SH-SY5Y (cell line): ENCODE measurements around the gene NUP214.

ENCODE experiments used
- GATA2 ChIP-seq: IDR thresholded peaks from 2 replicates; pipeline ENCODE4 v1.6.1; 2011; ENCODE audit warnings: mild to moderate bottlenecking, low read depth, low read length
- GATA3 ChIP-seq: IDR thresholded peaks from 2 replicates; pipeline ENCODE4 v1.6.1; 2011; ENCODE audit warnings: low read depth, mild to moderate bottlenecking, low read length, moderate library complexity

DNA sequence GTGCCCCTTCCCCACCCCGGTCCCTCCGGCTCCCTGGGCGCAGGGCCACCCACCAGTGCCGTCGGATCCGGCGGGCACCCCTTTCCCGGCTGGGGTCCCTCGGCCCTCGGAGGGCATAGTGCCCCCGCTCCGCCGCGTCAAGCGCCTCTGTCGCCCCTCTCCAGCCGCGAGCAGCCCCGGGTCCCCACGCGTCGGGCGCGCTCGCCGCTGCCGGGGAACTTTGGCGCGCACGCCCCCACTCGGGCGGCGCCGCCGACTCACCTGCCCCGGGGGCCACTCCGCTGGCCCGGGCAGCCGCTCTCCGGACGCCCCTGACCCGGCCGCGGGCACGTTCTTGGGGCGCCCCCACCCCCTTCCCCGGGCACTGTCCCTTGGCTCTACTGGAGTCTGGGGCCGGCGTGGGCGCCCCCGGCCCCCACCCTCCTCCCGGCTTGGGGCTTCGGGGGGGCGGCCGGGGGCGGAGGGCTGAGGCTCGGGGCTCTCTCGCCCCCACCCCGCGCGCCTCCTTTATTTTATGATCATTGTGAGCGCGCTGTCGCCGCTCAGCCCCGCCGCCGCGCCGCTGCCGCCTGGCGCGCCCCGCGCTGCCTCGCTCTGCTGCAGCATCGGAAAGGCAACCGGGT lies 152.0 kb downstream of the NUP214 start:
- no peak for TF ChIP-seq GATA2
- TF ChIP-seq GATA3, result no peak
